22Rv1 (cell line): ENCODE data around the gene OPTC.

Experiments used
- CTCF ChIP-seq: fragments of 450-650 bp; IDR thresholded peaks from 2 replicates; pipeline ENCODE4 v1.5.1; 2017; ENCODE audit warnings: mild to moderate bottlenecking
- ZFX ChIP-seq: fragments of 450-650 bp; IDR thresholded peaks from 2 replicates; pipeline ENCODE4 v1.6.1; 2017; ENCODE audit warnings: antibody characterized with exemption, borderline replicate concordance

- TF ChIP-seq CTCF (no peak), ZFX (no peak)
These were observed 26.4 kb downstream of the OPTC start for GRCh38 chr1:203520315-203520714.
